ENCODE results near the gene SNCB. TPM values are rescaled to one million over a fixed set of nuclear protein-coding genes. Genes with fewer than 3 reads are reported as not detected.
A peak's percentile ranks its signal among the peaks of the same experiment; 100 is the strongest.
"Not testable (repeated sequence)": the region's sequence is repeated elsewhere in the genome, so short reads cannot be mapped to it uniquely, and the experiment has no call there.

SNCB gene
- polyA plus RNA-seq, 1 of the 3 experiments (the other 2 are of a cell fraction), result 0.33 TPM

DNA sequence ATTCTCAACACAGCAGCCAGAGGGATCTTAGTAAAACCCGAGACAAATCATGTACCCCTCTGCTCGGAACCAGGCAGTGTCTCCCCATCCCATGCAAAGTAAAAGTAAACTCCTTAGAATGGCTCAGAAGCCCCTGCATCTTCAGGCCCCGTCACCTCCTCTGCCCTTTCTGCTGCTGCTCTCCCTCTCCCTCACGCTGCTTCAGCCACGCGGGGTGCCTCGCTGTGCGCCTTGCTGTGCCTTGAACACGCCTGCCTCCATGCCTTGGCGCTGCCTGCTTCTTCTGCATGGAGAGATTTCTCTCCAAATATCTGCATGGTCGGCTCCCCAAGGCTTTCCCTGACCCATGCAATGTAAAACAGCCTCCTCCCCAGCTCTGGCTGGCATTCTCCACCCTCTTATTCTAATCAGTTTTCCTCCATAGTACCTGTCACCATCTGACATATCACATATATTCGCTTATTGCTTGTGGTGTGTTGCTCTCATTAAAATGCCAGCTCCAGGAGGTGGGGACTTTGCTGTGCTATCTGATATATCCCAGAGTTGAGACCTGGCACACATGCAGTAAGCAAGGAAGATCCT, 28.3 kb downstream of the SNCB start:
- WGBS (ENCODE audit: low lambda C conversion rate), result 89% methylated on average over 12 of the region's 12 CpGs
- H3K4me3 ChIP-seq (ENCODE audit: low read depth in 2 of 2, low read length in 1 of 2), result no peak overlapping the region
- TF ChIP-seq RCOR1 (IDR thresholded peaks at IDR 0.05; ENCODE audit: low read length) (no peak), GATA2 (CRISPR knock-in tag; IDR thresholded peaks at IDR 0.05) (no peak), EP300 (IDR thresholded peaks at IDR 0.05; ENCODE audit: borderline replicate concordance in 1 of 2, low read depth in 1 of 2, low read length in 1 of 2) (no peak), FOXM1 (IDR thresholded peaks at IDR 0.05; ENCODE audit: low read depth) (no peak), ELF1 (IDR thresholded peaks at IDR 0.05) (no peak), FOSL2 (IDR thresholded peaks at IDR 0.05; ENCODE audit: borderline replicate concordance, low read depth) (no peak), CTCF (IDR thresholded peaks at IDR 0.05) (no peak)
- TF ChIP-seq, protein P1, sequence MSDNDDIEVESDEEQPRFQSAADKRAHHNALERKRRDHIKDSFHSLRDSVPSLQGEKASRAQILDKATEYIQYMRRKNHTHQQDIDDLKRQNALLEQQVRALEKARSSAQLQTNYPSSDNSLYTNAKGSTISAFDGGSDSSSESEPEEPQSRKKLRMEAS (IDR thresholded peaks at IDR 0.05; ENCODE audit: low read depth), result no peak
- TF ChIP-seq, protein P2, sequence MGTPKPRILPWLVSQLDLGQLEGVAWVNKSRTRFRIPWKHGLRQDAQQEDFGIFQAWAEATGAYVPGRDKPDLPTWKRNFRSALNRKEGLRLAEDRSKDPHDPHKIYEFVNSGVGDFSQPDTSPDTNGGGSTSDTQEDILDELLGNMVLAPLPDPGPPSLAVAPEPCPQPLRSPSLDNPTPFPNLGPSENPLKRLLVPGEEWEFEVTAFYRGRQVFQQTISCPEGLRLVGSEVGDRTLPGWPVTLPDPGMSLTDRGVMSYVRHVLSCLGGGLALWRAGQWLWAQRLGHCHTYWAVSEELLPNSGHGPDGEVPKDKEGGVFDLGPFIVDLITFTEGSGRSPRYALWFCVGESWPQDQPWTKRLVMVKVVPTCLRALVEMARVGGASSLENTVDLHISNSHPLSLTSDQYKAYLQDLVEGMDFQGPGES (IDR thresholded peaks at IDR 0.05; ENCODE audit: low read depth, low read length), result no peak
- peaks cover 26% of the 10 kb centered on the region; the same call in 1 of the 2 replicates for H4K20me1 ChIP-seq (ENCODE audit: insufficient read depth)
- no peaks in the 10 kb centered on the region for H3F3A ChIP-seq (replicated peaks; ENCODE audit: insufficient read depth)
- 0 out of 2 replicates have a peak, but pooled peaks cover 3% of the 10 kb centered on the region for H3K79me2 ChIP-seq (ENCODE audit: insufficient read depth)
- no peak overlapping the region for H3K4me2 ChIP-seq
- H3K9me3 ChIP-seq, result no peaks in the 10 kb centered on the region
- DNase-seq, result no peak
- no peak overlapping the region for H3K27ac ChIP-seq (ENCODE audit: low read depth in 2 of 2, low read length in 1 of 2)
- no peak overlapping the region for H2AFZ ChIP-seq (ENCODE audit: low read depth)
- no peaks in the 10 kb centered on the region for H3K9me2 ChIP-seq
- ChIA-PET CTCF (interaction anchor here (1.1 kb wide), 1 partner anchor 12 kb away, joined by 3 read pairs; no protein-coding TSS in a partner anchor), POLR2A (no interaction called here)
- peaks cover 0 to 8% of the 10 kb centered on the region in 2 experiments for H3K36me3 ChIP-seq (replicated peaks in 1 of 2; ENCODE audit: control insufficient read depth in 1 of 2, insufficient read depth in 2 of 2, low read length in 1 of 2)
- no peaks in the 10 kb centered on the region for H3K27me3 ChIP-seq (ENCODE audit: insufficient read depth)
- no peak overlapping the region for H3K9ac ChIP-seq
- peaks cover 0 to 14% of the 10 kb centered on the region in 2 experiments; a peak in 1 of 4 replicates for H3K4me1 ChIP-seq (ENCODE audit: control insufficient read depth in 1 of 2, insufficient read depth in 2 of 2, low read depth in 1 of 2, low read length in 1 of 2)

GRCh38 chr5:176599749-176600430, 30.4 kb downstream of the SNCB start:
- peaks cover 17% of the 10 kb centered on the region; the same call in 1 of the 2 replicates for H4K20me1 ChIP-seq (ENCODE audit: insufficient read depth)
- H3K4me2 ChIP-seq; H3K27ac ChIP-seq (ENCODE audit: low read depth in 2 of 2, low read length in 1 of 2); H3K27me3 ChIP-seq (ENCODE audit: insufficient read depth); DNase-seq; H3K9ac ChIP-seq; H3K4me3 ChIP-seq (ENCODE audit: low read depth in 2 of 2, low read length in 1 of 2); H3K4me1 ChIP-seq (ENCODE audit: control insufficient read depth in 1 of 2, insufficient read depth in 2 of 2, low read depth in 1 of 2, low read length in 1 of 2); H3F3A ChIP-seq (replicated peaks; ENCODE audit: insufficient read depth); H3K9me3 ChIP-seq; H3K36me3 ChIP-seq (replicated peaks in 1 of 2; ENCODE audit: control insufficient read depth in 1 of 2, insufficient read depth in 2 of 2, low read length in 1 of 2); H3K79me2 ChIP-seq (ENCODE audit: insufficient read depth); POLR2A ChIA-PET; H3K9me2 ChIP-seq; H2AFZ ChIP-seq (ENCODE audit: low read depth): not testable (repeated sequence)
- CTCF ChIA-PET, result interaction anchor here (1.1 kb wide), 1 partner anchor 183 kb away, joined by 3 read pairs; no protein-coding TSS in a partner anchor
- WGBS (ENCODE audit: low lambda C conversion rate), result 92% methylated on average over 19 of the region's 19 CpGs
- TF ChIP-seq, protein P3, sequence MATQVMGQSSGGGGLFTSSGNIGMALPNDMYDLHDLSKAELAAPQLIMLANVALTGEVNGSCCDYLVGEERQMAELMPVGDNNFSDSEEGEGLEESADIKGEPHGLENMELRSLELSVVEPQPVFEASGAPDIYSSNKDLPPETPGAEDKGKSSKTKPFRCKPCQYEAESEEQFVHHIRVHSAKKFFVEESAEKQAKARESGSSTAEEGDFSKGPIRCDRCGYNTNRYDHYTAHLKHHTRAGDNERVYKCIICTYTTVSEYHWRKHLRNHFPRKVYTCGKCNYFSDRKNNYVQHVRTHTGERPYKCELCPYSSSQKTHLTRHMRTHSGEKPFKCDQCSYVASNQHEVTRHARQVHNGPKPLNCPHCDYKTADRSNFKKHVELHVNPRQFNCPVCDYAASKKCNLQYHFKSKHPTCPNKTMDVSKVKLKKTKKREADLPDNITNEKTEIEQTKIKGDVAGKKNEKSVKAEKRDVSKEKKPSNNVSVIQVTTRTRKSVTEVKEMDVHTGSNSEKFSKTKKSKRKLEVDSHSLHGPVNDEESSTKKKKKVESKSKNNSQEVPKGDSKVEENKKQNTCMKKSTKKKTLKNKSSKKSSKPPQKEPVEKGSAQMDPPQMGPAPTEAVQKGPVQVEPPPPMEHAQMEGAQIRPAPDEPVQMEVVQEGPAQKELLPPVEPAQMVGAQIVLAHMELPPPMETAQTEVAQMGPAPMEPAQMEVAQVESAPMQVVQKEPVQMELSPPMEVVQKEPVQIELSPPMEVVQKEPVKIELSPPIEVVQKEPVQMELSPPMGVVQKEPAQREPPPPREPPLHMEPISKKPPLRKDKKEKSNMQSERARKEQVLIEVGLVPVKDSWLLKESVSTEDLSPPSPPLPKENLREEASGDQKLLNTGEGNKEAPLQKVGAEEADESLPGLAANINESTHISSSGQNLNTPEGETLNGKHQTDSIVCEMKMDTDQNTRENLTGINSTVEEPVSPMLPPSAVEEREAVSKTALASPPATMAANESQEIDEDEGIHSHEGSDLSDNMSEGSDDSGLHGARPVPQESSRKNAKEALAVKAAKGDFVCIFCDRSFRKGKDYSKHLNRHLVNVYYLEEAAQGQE (IDR thresholded peaks at IDR 0.05; ENCODE audit: low read depth, low read length), result 0 out of 2 replicates have a peak, but pooled peaks have one; percentile 26
